ENCODE data around the gene PTX4. TPM values are rescaled to one million over a fixed set of nuclear protein-coding genes. Genes with fewer than 3 reads are reported as not detected.

PTX4 gene
- total RNA-seq, 1 donor from 2014 or later: not detected

DNA sequence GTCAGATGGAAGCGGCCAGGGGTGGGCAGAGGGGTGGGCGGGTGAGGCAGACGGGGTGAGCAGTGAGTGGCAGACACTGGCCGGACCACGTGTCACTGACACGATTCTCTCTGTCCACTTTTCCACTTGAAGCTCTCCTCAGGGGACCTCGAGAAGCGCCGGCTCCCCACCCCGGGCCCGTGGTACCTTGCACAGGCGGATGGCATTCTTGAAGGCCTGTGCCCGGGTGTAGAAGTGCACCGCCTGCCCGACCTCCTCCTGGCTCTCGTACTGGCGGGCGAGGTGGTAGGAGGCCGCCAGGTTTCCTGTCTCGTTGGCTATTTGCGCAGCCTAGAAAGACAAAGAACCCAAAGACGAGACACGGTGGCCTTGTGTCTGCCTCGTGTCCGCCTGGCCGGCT lies 35.6 kb upstream of the PTX4 start:
- DNase-seq (ENCODE audit: low spot score): no peak

DNA sequence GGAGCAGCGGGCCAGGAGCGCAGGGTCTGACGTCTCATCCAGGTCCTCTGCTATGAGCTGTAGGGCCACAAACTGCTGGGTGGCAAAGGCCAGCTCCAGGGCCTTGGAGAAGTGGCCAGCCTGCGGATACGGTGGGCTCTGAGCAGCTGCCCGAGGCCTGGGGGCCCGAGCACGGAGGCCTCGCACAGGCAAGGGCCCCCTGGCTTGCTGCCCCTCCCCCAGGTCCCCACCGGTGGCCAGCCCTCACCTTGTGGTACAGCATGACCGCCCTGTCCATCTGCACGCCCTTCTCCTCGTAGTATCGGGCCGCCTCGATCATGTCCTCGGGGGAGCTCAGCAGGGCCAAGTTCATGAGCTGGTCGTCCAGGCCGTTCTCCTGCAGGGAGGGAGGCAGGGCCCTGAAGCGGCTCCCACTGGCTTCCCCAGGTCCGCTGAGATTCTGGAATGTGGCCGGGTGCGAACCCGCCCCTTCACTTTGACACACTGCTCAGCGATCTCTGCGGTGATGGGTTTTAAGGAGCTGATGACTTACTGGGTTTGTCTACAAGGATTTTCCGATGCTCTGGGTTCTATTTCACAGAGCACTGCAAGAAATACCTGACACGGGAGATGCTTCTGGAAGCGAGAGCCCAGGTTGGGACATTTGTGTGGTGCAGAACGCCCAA lies 35.0 kb upstream of the PTX4 start:
- no peak for DNase-seq (ENCODE audit: low spot score)

DNA sequence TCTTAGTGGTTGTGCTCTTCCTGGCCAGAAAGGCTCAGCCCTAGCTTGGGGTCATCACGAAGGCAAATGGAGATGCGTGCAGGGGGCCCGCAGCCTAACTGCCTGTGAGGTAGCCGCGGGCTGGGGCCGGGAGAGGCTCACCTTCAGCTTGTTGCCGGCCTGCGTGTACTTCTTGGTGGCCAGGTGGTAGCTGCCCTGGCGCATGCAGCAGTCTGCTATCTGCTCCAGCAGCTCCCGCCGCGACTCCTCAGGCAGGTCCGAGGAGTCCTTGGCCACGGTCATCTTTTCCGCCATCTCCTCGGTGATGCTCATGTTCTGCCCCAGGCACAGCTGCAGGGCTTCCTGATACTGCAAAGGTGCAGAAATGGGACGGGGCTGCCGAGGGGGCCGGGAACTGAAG lies 31.7 kb upstream of the PTX4 start:
- DNase-seq (ENCODE audit: low spot score): no peak

DNA sequence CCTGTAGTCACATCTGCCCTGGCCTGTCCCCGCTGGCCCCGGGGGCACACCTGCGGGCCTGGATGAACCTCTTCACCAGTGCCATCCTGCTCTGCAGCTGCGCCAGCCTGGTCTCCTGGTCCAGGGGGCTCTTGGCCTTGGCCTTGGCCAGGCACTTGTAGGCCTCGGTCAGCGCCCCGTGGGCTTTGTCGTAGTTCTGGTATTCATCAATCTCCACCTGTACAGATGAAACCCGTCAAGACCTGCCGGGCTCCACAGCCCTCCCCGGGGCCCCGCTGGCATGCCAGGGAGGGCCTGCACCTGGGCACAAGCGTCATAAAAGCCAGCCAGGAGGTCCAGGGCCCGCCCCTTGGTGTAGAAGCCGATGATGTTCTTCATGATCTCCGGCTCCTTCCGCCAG lies 31.1 kb upstream of the PTX4 start:
- DNase-seq (ENCODE audit: low spot score): no peak

DNA sequence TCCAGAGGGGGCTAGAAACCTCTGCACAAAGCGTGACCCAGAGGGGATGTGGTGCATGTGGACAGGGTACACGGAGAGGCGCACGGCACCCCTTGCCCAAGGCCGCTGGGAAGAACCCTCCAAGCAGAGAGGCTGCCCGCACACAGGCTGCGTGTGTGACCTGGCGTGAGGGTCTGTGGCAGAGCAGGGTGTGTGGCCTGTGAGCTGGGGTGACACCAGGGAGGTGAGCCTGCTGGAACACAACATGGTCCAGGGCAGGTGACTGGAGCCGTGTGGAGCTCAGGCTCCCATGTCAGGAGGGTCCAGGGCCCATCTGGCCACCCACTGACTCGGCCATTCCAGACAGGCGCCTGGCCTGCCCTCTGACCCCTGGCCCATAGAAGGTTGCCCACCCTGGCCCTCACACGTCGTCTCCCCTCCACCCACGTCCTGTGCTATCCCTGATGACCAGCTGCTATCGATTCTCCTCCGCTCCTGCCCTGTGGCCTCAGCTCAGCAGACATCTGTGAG lies 29.9 kb upstream of the PTX4 start:
- no peak for DNase-seq (ENCODE audit: low spot score)

DNA sequence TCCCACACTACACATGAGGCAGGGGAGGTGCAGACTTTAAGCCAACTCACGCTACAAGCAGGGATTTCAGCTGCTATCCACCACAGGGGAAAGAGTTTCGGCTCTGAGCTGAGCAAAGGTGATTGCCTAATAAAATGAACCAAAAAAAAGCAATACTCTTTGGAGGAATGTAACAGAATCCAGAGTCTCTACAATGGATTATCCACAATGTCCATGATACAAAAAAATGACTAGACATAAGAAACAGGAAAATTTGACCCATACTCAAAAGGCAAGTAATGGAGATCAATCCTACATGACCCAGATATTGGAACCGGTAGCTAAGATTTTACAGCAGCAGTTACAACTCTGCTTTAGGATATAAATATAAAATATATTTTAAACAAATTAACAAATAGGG lies 25.8 kb upstream of the PTX4 start:
- no peak for DNase-seq (ENCODE audit: low spot score)

DNA sequence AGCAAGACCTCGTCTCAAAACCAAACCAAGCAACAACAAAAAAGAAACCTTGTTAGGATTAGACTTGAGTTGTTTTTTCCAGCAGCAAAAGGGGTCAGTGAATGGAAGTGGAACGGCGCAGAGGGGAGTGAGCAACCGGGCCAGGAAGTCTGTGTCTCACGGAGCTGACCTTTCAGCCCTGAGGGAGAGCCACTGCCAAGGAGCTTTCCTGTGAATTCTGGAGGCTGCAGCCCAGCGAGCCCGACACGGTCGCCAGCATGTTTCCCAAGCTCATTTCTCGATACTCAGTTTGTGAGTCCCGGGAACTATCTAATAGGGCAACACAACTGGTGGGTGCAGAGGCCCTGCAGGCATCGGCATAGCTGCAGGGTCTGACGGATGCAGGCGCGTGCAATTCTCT lies 24.0 kb upstream of the PTX4 start:
- no peak for DNase-seq (ENCODE audit: low spot score)

DNA sequence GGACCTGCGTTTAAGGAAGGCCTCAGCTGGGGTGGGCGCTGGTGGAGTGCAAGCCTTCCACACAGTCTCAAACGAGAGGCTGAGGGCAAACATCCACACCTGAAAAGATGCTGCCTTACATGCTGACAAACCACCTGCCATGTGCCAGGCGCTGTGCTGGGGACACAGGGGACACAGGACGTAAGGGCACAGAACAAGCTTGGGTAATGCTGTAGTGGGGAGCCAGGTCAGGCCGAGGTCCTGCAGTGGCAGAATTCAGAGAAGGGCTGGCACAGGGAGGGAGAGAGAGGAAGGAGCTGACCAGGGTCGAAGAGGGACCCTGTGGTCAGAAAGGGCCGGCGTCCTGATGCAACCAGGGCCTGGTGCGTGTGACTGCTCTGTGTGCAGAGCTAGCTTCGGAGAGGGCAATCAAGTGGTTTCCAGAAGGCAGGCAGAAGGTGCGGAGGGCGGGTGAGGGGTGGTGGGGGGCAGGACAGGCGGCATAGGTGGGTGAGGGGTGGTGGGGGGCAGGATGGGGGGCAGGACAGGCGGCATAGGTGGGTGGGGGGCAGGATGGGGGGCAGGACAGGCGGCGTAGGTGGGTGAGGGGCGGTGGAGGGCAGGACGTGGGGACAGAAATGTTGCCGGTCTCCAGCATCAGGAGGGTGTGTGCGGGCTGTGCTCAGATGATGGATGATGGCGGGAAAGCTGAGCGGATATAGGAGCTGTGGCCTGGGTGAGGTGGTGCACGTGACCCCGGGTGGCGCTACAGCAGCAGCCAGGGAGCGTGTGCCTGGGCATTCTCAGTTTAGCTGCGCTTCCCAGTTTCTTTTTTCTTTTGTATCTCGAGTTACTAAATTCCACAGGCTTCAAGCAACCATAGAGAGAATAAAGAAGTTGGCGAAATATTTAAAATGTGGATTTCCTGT lies 23.2 kb upstream of the PTX4 start:
- DNase-seq (ENCODE audit: low spot score): no peak

DNA sequence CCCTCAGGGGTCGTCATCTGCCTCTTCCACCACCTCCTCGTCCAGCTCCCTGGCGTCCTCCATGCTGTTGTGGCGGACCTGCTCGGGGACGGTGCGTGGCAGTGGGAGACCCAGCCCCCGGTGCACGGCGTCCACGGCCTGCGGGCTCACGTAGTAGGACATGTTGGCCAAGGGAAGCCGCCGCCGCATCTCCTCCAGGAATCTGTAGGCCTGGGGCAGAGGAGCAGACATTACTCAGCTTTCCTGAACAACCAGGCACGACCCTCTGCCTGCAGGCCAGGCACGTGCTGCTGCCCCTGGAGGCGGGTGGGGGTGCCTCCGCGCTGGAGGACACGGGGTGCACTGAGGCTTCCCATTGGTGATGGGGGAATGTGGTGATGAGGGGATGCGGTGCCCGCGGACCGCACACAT lies 22.2 kb upstream of the PTX4 start:
- no peak for DNase-seq (ENCODE audit: low spot score)

DNA sequence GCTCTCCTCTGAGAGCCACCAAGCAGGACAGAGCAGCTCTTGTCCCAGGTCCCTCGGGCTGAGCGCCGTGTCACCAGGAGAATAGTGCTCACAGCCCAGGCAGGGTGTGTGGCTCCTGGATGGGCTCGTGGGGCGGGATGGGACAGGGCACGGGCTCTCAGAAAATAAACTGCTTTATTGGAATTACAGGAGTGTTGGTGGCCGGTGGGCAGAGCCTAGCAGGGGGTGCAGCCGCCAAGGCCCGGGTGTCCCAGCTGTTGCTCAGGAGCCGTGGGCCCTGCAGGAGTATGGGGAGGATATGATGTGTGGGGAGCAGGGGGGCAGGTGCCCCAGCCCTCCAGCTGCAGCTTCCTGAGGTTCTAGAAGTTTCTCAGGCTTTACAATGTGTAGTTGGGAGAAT lies 21.5 kb upstream of the PTX4 start:
- DNase-seq (ENCODE audit: low spot score): no peak

DNA sequence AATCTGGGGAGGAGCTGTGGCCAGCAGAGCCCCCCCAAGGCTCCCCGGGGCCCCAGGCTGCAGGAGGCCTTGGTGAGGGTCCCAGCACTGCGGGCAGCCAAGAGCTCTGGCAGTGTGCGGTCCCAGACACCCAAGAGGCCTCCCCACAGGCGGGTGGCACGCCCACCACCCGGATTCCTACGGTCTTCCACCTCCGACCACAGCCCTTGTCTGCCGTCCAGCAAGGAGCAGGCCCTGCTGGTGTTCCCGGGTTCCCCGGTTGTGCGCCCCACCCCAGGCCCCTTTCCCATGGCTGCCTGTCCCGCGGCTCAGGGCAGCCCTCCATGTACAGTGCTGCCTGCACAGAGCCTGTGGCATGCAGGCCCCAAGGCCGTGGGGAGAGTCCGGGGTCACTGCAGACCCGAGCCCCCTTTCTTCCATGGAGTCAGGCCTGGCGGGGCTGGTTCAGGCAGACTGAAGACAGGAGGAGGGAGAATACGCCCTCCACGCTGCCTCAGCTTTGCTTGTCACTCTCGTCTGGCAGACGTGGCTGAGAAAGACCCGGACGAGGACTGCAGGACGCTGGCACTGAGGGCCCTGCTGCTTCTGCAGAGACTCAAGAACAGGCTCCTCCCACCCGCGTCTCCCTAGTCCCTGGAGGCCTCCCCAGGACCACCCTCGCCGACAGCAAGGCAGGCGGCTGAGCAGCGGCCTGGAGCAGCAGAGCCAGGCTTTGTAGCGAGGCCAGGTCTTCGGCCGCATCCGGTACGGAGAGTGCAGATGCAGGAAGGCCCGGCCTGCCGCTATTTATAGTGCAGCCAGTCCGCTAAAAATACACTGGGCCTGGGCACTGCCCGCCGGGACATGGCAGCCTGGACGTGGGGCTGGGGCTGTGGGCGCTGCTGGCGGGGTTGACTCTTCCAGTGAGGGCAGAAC lies 20.8 kb upstream of the PTX4 start:
- no peak for DNase-seq (ENCODE audit: low spot score)

DNA sequence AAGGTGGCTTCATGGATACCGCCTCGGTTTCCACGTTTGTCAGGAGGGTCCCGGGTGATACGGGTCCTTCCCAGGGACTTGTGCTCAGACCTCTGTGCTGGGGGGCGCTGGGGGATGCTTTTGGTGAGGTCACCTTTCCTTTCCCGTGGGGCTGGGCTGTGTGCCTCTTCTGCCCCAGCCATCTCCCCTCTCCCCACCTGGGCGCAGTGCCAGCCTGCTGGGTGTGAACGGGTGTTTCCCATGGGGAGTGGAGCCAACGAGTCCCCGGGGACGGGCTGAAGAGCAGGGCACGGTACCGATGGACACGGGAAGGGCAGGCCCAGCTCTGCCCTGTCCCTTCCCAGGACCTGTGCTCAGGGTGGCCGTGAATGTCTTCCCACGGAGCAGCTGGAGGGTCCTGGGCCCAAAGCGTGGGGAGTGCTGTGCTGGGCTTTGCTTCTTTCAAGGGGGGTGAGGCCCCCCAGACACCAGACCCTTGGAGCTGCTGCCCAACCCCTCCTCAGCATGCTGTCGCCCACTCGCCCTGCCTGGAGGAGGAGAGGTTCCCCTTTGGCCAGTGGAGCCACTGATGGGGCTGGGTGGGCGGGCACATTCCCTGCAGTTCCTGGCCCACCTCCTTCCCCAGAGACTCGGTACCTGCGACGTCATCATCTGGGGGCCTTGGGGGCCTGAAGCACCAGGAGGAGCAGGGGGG lies 19.9 kb upstream of the PTX4 start:
- no peak for DNase-seq (ENCODE audit: low spot score)

DNA sequence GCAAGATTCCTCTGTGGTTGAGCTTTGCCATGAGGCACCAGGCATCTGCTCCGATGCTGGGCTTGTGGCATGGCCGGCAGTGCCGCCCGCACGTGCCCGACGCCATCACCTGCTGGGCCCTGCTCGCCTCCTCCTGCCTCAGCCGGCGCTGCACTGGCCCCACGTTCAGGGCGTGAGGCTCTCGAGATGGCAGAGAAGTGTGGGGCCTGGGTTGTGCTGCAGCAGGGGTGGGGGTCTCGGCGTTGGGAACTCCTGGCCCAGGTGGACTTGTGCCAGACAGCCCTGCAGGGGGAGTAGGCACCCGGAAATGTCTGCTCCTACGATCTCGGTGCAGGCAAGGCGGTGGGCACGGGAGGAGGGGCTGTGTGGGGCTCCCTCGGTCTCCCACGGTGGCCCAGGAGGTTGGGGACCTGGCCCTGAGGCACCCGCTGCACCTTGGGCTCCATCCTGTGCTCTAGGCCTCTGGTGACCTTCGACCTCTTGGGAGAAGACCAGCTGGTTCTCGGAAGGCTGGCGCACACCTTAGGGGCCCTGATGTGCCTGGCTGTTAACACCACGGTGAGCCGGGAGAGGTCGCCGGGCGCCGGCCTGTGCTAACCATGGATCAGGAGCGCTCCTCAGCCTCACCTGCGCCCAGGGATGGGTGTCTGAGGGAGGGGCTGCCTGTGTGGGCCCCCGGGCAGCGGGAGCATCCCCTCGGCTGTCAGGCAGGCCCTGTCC lies 17.9 kb upstream of the PTX4 start:
- DNase-seq (ENCODE audit: low spot score): no peak

DNA sequence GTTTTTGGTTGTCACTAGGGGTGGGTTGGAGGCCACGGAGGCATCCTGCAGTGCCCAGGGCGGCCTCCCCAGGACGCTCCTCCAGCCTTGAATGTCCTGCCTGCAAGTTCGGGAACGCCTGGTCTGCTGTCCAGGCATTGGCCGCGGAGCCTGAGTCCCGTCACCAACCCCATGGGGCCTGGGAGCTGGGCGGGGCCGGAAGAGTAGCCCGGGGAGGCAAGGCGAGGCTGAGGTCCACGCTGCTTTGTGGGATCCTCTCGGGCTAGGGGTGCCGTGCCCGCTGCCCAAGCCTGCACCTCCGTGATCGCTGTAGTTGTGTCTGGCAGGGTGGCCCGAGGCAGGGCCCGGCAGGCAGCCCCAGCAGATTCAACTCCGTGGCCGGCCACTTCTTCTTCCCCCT lies 17.2 kb upstream of the PTX4 start:
- no peak for DNase-seq (ENCODE audit: low spot score)

DNA sequence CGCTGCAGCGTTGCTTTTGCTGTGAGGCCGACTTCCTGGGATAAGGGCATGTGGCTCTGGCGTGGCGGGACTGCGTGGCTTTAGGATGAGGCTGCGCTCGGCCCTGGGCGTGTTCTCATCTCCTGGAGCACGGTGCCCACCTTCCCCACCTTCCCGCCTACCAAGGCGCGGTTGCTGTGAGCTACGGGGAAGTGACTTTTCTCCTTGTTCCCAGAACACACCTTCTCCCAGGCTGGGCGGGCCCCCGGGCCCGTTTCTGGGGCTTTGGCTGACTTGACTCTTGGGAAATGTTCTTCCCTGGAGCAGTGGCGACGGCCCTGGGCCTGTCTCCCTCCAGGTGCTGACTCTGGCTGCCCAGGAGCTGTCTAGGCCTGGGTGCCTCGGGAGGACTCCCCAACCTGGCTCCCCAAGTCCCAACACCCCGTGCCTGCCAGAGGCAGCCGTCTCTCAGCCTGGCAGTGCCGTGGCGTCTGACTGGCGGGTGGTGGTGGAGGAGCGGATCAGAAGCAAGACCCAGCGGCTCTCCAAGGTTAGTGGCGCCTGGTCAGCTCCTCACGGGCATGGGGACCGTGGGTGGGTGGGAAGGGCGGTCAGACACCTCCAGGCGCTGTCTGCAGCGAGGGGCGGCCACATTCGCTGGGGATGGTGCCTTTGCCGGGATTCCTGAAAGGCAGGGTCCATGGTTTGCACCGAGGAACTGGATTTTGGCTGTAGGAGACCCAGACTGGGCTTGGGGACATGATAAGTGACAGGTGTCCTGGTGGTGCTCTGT lies 16.5 kb upstream of the PTX4 start:
- DNase-seq (ENCODE audit: low spot score): no peak

DNA sequence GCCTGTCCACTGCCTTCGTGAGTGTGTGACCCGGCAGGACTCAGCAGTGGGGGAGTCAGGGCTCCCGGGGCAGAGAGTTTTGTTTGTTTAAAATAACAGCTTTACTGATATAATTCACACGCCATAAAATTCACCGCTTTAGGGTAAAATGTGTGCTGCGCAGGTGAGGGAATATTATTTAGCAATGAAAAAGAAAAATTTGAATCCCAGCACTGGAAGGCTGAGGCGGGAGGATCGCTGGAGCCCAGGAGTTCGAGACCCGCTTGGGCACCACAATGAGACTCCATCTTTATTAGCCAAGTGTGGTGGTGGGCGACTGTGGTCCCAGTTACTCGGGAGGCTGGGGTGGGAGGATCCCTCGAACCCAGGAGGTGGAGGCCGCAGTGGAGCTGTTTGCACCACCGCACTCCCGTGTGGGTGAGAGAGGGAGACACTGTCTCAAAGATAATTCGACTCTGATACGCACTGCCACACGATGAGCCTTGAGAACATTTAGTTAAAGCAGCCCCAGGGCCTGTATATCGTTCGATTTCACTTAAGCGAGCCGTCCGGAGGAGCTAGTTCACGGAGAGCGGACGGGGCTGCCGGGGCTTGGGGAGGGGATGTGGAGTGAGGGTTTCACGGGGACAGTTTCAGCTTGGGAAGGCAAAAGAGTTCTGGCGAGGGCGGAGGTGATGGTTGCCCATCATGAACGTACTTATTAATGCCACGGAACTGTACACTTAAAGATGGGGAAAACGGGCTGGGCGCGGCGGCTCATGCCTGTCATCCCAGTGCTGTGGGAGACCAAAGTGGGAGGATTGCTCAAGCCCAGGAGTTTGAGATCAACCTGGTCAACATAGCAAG lies 14.6 kb upstream of the PTX4 start:
- DNase-seq (ENCODE audit: low spot score): no peak

DNA sequence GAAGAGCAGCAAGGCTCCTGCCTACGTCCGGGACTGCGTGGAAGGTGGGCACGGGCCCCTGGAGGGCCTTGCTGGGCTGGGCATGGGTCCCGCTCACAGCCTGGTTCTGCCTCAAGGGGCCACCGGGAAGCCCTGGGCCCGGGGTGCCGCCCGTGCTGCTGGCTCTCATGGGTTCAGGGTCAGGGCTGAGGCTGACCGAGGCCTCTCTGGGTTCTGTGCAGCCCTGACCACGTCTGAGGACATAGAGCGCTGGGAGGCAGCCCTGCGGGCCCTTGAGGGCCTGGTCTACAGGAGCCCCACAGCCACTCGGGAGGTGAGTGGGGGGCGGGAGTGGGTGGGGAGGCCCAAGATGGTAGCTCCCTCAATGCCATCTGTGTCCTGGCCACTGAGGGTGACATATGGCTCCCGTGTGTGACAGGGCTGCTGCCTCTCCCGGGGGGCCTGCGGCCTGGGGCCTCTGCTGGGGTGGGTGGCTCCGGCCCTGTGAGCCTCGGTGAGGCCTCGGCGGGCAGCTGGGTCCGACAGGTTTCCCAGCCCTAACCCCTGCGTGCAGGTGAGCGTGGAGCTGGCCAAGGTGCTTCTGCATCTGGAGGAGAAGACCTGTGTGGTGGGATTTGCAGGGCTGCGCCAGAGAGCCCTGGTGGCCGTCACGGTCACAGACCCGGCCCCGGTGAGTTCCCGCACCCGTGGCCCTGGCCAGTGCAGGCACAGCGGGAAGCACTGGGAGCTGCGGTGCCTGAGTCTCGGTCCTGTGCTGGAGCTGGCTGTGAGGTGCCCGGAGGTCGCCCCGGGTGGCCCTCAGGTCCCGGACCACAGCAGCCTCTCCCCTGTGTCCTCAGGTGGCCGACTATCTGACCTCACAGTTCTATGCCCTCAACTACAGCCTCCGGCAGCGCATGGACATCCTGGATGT lies 13.6 kb upstream of the PTX4 start:
- DNase-seq (ENCODE audit: low spot score): no peak

DNA sequence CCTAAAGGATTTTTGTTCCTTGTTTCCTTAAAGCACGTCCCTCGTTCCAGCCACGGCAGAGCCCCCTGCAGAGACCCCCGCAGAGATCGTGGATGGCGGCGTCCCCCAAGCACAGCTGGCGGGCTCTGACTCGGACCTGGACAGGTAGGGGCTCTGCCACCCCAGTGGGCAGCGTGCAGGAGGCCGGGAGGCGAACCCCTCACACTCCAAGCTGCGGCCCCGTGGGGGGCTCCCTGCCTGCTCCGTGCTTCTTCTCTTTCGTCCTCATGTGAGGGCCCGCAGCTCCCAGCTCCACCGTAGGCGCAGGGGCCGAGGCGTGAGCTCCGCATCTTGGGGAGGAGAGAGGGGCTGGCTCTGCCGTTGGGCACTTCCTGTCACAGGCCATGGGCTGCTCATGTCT lies 12.9 kb upstream of the PTX4 start:
- no peak for DNase-seq (ENCODE audit: low spot score)

Measured in umbilical cord (tissue), 2 donors.